Naive thymus-derived CD4-positive, alpha-beta T cell (primary cell): ENCODE results near the gene NUDT14. TPM values are rescaled to one million over a fixed set of nuclear protein-coding genes. Genes with fewer than 3 reads are reported as not detected.
A peak's percentile ranks its signal among the peaks of the same experiment; 100 is the strongest.

Source experiments
- ATAC-seq: fragments of 150-1000 bp; cut with Tn5 transposase; 2 replicates; pipeline ENCODE4 v1.10.0; 2021; ENCODE audit warnings: mild to moderate bottlenecking, moderate library complexity
- CTCF ChIA-PET: fragments of 350-600 bp; sonication (Branson Sonifier 250); formaldehyde crosslinking; loops from one replicate; lab custom pipeline; 2021; ENCODE audit warnings: antibody characterized with exemption; lab: Charles Lee
- POLR2A ChIA-PET: fragments of 350-600 bp; sonication (Branson Sonifier 250); formaldehyde crosslinking; loops from one replicate; lab custom pipeline; 2021; ENCODE audit warnings: antibody characterized with exemption, inconsistent platforms; lab: Charles Lee
- DNase-seq, 9 donors: peaks; one replicate each; pipeline versions ENCODE4 v3.0.0 to v3.0.0-alpha.2; 2020 to 2022; ENCODE audit warnings: mixed read lengths in 1 of 9
- H3K27ac ChIP-seq: one replicate; pipeline ENCODE4 v1.7.0; 2013; ENCODE audit warnings: mild to moderate bottlenecking, low read depth, low read length, moderate library complexity
- H3K27me3 ChIP-seq, 2 donors: one replicate each; pipeline ENCODE4 v1.7.0; 2013; ENCODE audit warnings: low read length in 2 of 2, mild to moderate bottlenecking in 2 of 2, moderate library complexity in 2 of 2; ENCODE audit not compliant: control insufficient read depth in 2 of 2, insufficient read depth in 2 of 2
- H3K36me3 ChIP-seq, 3 experiments: 1 replicate in 2 of 3; 2 replicates in 1 of 3; pipeline ENCODE4 v1.7.0; 2013; ENCODE audit warnings: low read length in 3 of 3, mild to moderate bottlenecking in 3 of 3, moderate library complexity in 1 of 3; ENCODE audit not compliant: insufficient read depth in 3 of 3, control insufficient read depth in 2 of 3
- H3K4me1 ChIP-seq, 2 donors: one replicate each; pipeline ENCODE4 v1.7.0; 2013; ENCODE audit warnings: low read length in 2 of 2, mild to moderate bottlenecking in 2 of 2, moderate library complexity in 1 of 2; ENCODE audit not compliant: control insufficient read depth in 2 of 2, insufficient read depth in 2 of 2
- H3K4me3 ChIP-seq: 2 replicates; pipeline ENCODE4 v1.7.0; 2013; ENCODE audit warnings: mild to moderate bottlenecking, low read length
- H3K9me3 ChIP-seq, 3 experiments: 1 replicate in 2 of 3; 2 replicates in 1 of 3; pipeline ENCODE4 v1.7.0; 2013; ENCODE audit warnings: low read length in 3 of 3; ENCODE audit not compliant: control insufficient read depth in 2 of 3
- H3K27ac Mint-ChIP-seq, 9 donors: one replicate each; pipeline ENCODE4 v1.8.0; 2020 to 2022; ENCODE audit warnings: mixed read lengths in 9 of 9, mild to moderate bottlenecking in 8 of 9, moderate library complexity in 5 of 9, inconsistent platforms in 2 of 9
- H3K27me3 Mint-ChIP-seq, 5 donors: one replicate each; pipeline ENCODE4 v1.8.0; 2021 to 2022; ENCODE audit warnings: mixed read lengths in 5 of 5, mild to moderate bottlenecking in 1 of 5
- H3K36me3 Mint-ChIP-seq, 5 donors: one replicate each; pipeline ENCODE4 v1.8.0; 2020 to 2022; ENCODE audit warnings: mixed read lengths in 5 of 5, mild to moderate bottlenecking in 3 of 5, inconsistent platforms in 1 of 5
- H3K4me1 Mint-ChIP-seq, 7 donors: one replicate each; pipeline ENCODE4 v1.8.0; 2020 to 2022; ENCODE audit warnings: mixed read lengths in 7 of 7, mild to moderate bottlenecking in 3 of 7, inconsistent platforms in 1 of 7
- H3K4me3 Mint-ChIP-seq, 10 donors: one replicate each; pipeline ENCODE4 v1.8.0; 2020 to 2022; ENCODE audit warnings: mild to moderate bottlenecking in 10 of 10, mixed read lengths in 10 of 10, moderate library complexity in 6 of 10, inconsistent platforms in 2 of 10
- H3K9me3 Mint-ChIP-seq, 11 donors: one replicate each; pipeline ENCODE4 v1.8.0; 2020 to 2022; ENCODE audit warnings: mixed read lengths in 11 of 11, mild to moderate bottlenecking in 4 of 11, inconsistent platforms in 1 of 11, moderate library complexity in 1 of 11
- intact Hi-C, 2 donors: fragments of 100-400 bp; cut with micrococcal nuclease; formaldehyde crosslinking; loops; one replicate each; pipeline ENCODE4 v1.15.1; 2023
- polyA plus RNA-seq, 2 donors: library from polyadenylated mRNA; unstranded; fragments of 300-500 nt; fragmentation: Illumina TruSeq; gene quantifications; one replicate each; pipeline ENCODE4 v1.2.3, GENCODE V29; 2021
- total RNA-seq, 6 experiments: library from RNA in 5 of 6; stranded (reverse) in 5 of 6; gene quantifications; 1 replicate in 5 of 6; 2 replicates in 1 of 6; pipeline ENCODE4 v1.2.3 and lab custom pipeline; 2021 to 2026

NUDT14 gene
- total and polyA plus RNA-seq, 7 experiments from 2014 or later, result 17.3 to 29.6 (median 20.1) TPM

GRCh38 chr14:105179191-105179590 lies 1.9 kb downstream of the NUDT14 start:
- Histone ChIP-seq H3K4me3 (no peak overlapping the region), H3K27ac (no peak overlapping the region), H3K36me3 (no peaks in the 10 kb centered on the region), H3K9me3 (no peaks in the 10 kb centered on the region), H3K4me1 (peaks cover 10 to 21% of the 10 kb centered on the region in 2 donors), H3K27me3 (no peaks in the 10 kb centered on the region)
- Mint-ChIP-seq H3K27ac (no peak overlapping the region), H3K27me3 (peaks cover 0 to 4% (median 0%) of the 10 kb centered on the region in 5 donors), H3K9me3 (no peaks in the 10 kb centered on the region), H3K4me1 (peaks cover 0 to 33% (median 22%) of the 10 kb centered on the region in 7 donors), H3K36me3 (no peaks in the 10 kb centered on the region), H3K4me3 (peak overlapping the region in 1 of 10 donors; percentile 69)
- no peak for ATAC-seq
- no peak for DNase-seq
- intact Hi-C loops, result no loop called here
- ChIA-PET POLR2A (no interaction called here), CTCF (interaction anchor here (1.1 kb wide), 1 partner anchor 16 kb away, joined by 3 read pairs; no protein-coding TSS in a partner anchor)

- Histone ChIP-seq H3K27ac (no peak overlapping the region), H3K4me1 (peaks cover 10 to 22% of the 10 kb centered on the region in 2 donors), H3K4me3 (no peak overlapping the region), H3K9me3 (no peaks in the 10 kb centered on the region), H3K36me3 (no peaks in the 10 kb centered on the region), H3K27me3 (no peaks in the 10 kb centered on the region)
- DNase-seq (no peak), ATAC-seq (no peak)
- ChIA-PET POLR2A (no interaction called here), CTCF (no interaction called here)
- peaks cover 0 to 4% (median 0%) of the 10 kb centered on the region in 5 donors for H3K27me3 Mint-ChIP-seq
- H3K27ac Mint-ChIP-seq, result no peak overlapping the region
- intact Hi-C loops, result no loop called here
- H3K4me1 Mint-ChIP-seq, result peaks cover 0 to 33% (median 24%) of the 10 kb centered on the region in 7 donors
- no peaks in the 10 kb centered on the region for H3K9me3 Mint-ChIP-seq
- H3K36me3 Mint-ChIP-seq, result no peaks in the 10 kb centered on the region
- H3K4me3 Mint-ChIP-seq, result peak overlapping the region in 2 of 10 donors; percentile 55 to 68
Observed at GRCh38 chr14:105178868-105179140, 2.3 kb downstream of the NUDT14 start.

- Histone ChIP-seq H3K27ac (no peak overlapping the region), H3K9me3 (no peaks in the 10 kb centered on the region), H3K36me3 (no peaks in the 10 kb centered on the region), H3K4me1 (peaks cover 10 to 22% of the 10 kb centered on the region in 2 donors), H3K4me3 (no peak overlapping the region), H3K27me3 (no peaks in the 10 kb centered on the region)
- no peaks in the 10 kb centered on the region for H3K9me3 Mint-ChIP-seq
- DNase-seq (no peak), ATAC-seq (no peak)
- H3K36me3 Mint-ChIP-seq, result no peaks in the 10 kb centered on the region
- CTCF ChIA-PET, result no interaction called here
- intact Hi-C loops, result no loop called here
- H3K27ac Mint-ChIP-seq, result peak overlapping the region in 2 of 9 donors; percentile 12 to 33
- H3K4me3 Mint-ChIP-seq, result peak overlapping the region in 5 of 10 donors; percentile 14 to 68 (median 48)
- H3K27me3 Mint-ChIP-seq, result peaks cover 0 to 4% (median 0%) of the 10 kb centered on the region in 5 donors
- POLR2A ChIA-PET, result no interaction called here
- peaks cover 0 to 29% (median 24%) of the 10 kb centered on the region in 7 donors for H3K4me1 Mint-ChIP-seq
Observed at GRCh38 chr14:105178069-105178867, 2.8 kb downstream of the NUDT14 start.

- peaks cover 0 to 4% (median 0%) of the 10 kb centered on the region in 5 donors for H3K27me3 Mint-ChIP-seq
- Histone ChIP-seq H3K36me3 (no peaks in the 10 kb centered on the region), H3K9me3 (no peaks in the 10 kb centered on the region), H3K4me1 (peaks cover 10 to 18% of the 10 kb centered on the region in 2 donors), H3K4me3 (no peak overlapping the region), H3K27me3 (no peaks in the 10 kb centered on the region), H3K27ac (no peak overlapping the region)
- peaks cover 0 to 22% (median 19%) of the 10 kb centered on the region in 7 donors for H3K4me1 Mint-ChIP-seq
- ATAC-seq, result no peak
- ChIA-PET POLR2A (no interaction called here), CTCF (no interaction called here)
- no peak overlapping the region for H3K27ac Mint-ChIP-seq
- H3K9me3 Mint-ChIP-seq, result no peaks in the 10 kb centered on the region
- no peak for DNase-seq
- intact Hi-C loops, result no loop called here
- no peaks in the 10 kb centered on the region for H3K36me3 Mint-ChIP-seq
- H3K4me3 Mint-ChIP-seq, result peak overlapping the region in 1 of 10 donors; percentile 14
Observed at GRCh38 chr14:105177082-105177481, 4.0 kb downstream of the NUDT14 start.

GRCh38 chr14:105176513-105176912 lies 4.6 kb downstream of the NUDT14 start:
- Mint-ChIP-seq H3K4me3 (peak overlapping the region in 1 of 10 donors; percentile 14), H3K27ac (no peak overlapping the region), H3K36me3 (no peaks in the 10 kb centered on the region), H3K27me3 (peaks cover 0 to 7% (median 0%) of the 10 kb centered on the region in 5 donors), H3K9me3 (no peaks in the 10 kb centered on the region), H3K4me1 (peaks cover 6 to 24% (median 18%) of the 10 kb centered on the region in 7 donors)
- peaks cover 10 to 12% of the 10 kb centered on the region in 2 donors for H3K4me1 ChIP-seq
- no peak for DNase-seq
- no peaks in the 10 kb centered on the region for H3K36me3 ChIP-seq
- no peaks in the 10 kb centered on the region for H3K9me3 ChIP-seq
- POLR2A ChIA-PET, result no interaction called here
- CTCF ChIA-PET, result no interaction called here
- intact Hi-C loops, result no loop called here
- H3K27me3 ChIP-seq, result no peaks in the 10 kb centered on the region
- H3K27ac ChIP-seq, result no peak overlapping the region
- no peak for ATAC-seq
- no peak overlapping the region for H3K4me3 ChIP-seq

- peaks cover 0 to 5% of the 10 kb centered on the region in 2 donors for H3K27me3 ChIP-seq
- H3K27ac Mint-ChIP-seq, result peak overlapping the region in 2 of 9 donors; percentile 20 to 42
- H3K36me3 Mint-ChIP-seq, result no peaks in the 10 kb centered on the region
- peaks cover 0 to 14% (median 7%) of the 10 kb centered on the region in 5 donors for H3K27me3 Mint-ChIP-seq
- H3K4me1 ChIP-seq, result peaks cover 12 to 19% of the 10 kb centered on the region in 2 donors
- CTCF ChIA-PET, result interaction anchor here (0.7 kb wide), 1 partner anchor 15 kb away, joined by 5 read pairs; no protein-coding TSS in a partner anchor
- H3K4me1 Mint-ChIP-seq, result peaks cover 10 to 24% (median 14%) of the 10 kb centered on the region in 7 donors
- no peaks in the 10 kb centered on the region for H3K36me3 ChIP-seq
- DNase-seq, result peak in 1 of 9 donors; percentile 54
- H3K4me3 ChIP-seq, result no peak overlapping the region
- no peaks in the 10 kb centered on the region for H3K9me3 Mint-ChIP-seq
- no peaks in the 10 kb centered on the region for H3K9me3 ChIP-seq
- H3K27ac ChIP-seq, result no peak overlapping the region
- ATAC-seq, result peak; percentile 60
- peak overlapping the region in 4 of 10 donors; percentile 6 to 62 (median 50) for H3K4me3 Mint-ChIP-seq
- POLR2A ChIA-PET, result no interaction called here
- intact Hi-C loops, result no loop called here
Observed at GRCh38 chr14:105173901-105174894, 6.9 kb downstream of the NUDT14 start.
